ENCODE data around the gene PDS5B. TPM values are rescaled to one million over a fixed set of nuclear protein-coding genes. Genes with fewer than 3 reads are reported as not detected.
A peak's percentile ranks its signal among the peaks of the same experiment; 100 is the strongest.

Gene PDS5B
- total and polyA plus RNA-seq, 7 experiments from 2014 or later: 36.0 to 68.0 (median 44.2) TPM

DNA sequence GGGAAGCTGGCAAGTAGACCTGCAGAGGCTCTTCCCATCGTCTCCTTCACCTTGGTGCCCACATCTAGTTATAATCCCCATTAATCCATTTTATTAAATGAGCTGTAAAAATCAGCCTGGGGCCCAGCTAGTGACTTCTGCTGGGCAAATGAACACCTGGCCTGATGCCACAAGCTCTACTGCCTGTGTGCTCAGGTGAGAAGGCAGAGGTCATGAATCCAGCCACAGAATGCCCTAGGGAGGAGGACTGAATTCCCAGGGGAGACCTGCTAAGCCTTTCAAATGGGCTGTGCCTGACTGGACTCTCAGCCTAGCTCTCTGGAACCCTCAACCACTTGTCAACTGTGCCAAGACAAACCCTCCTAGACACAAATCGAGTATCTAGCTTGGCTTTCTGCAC is 74.0 kb downstream of the PDS5B start:
- no peaks in the 10 kb centered on the region for H3K9me3 ChIP-seq (ENCODE audit: control insufficient read depth in 2 of 3, low read length in 3 of 3)
- Mint-ChIP-seq H3K9me3 (peaks cover 0 to 16% (median 0%) of the 10 kb centered on the region in 11 donors), H3K27me3 (no peaks in the 10 kb centered on the region), H3K27ac (peak overlapping the region in 2 of 9 donors; percentile 25 to 36), H3K4me3 (no peak overlapping the region), H3K36me3 (peaks cover 5 to 57% (median 38%) of the 10 kb centered on the region in 5 donors), H3K4me1 (peaks cover 8 to 26% (median 19%) of the 10 kb centered on the region in 7 donors)
- no peak for ATAC-seq
- H3K4me3 ChIP-seq (ENCODE audit: low read length): no peak overlapping the region
- intact Hi-C loops (cut with micrococcal nuclease): loop anchor here in 1 of 2 donors (10.0 kb wide), 1 partner anchor 255 kb away; no protein-coding TSS in a partner anchor
- H3K27ac ChIP-seq (ENCODE audit: low read depth, low read length): no peak overlapping the region
- ChIA-PET CTCF (interaction anchor here (1.0 to 1.4 kb wide), 2 partner anchors 10 to 11 kb away, joined by 3 to 4 read pairs; no protein-coding TSS in a partner anchor), POLR2A (interaction anchor here (0.9 kb wide), 1 partner anchor 8 kb away, joined by 3 read pairs; no protein-coding TSS in a partner anchor)
- DNase-seq: no peak
- H3K4me1 ChIP-seq (ENCODE audit: control insufficient read depth in 2 of 2, insufficient read depth in 2 of 2, low read length in 2 of 2): no peaks in the 10 kb centered on the region
- H3K36me3 ChIP-seq (ENCODE audit: control insufficient read depth in 2 of 3, insufficient read depth in 3 of 3, low read length in 3 of 3): peaks cover 0 to 4% (median 0%) of the 10 kb centered on the region in 3 experiments
- H3K27me3 ChIP-seq (ENCODE audit: control insufficient read depth in 2 of 2, insufficient read depth in 2 of 2, low read length in 2 of 2): no peaks in the 10 kb centered on the region

DNA sequence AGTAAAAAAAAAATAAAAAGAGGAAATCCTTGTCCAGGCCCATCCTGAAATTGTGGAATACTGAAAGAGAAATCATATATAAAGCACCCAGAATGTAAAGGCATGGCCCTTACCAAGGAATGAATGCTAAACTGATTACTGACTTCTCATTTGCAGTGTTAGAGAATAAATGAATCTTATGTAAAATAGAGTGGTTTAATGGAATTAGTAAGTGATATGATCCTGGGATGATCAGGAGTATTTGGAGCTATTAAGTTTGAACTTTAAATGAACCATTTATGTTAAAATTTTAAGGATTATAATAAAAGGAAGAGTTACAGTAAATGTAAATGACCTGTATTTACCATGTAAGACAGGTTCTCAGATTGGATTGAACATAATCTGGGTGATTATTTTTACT is 75.4 kb downstream of the PDS5B start:
- no peak overlapping the region for H3K4me3 Mint-ChIP-seq
- H3K27ac ChIP-seq (ENCODE audit: low read depth, low read length): no peak overlapping the region
- H3K4me1 ChIP-seq (ENCODE audit: control insufficient read depth in 2 of 2, insufficient read depth in 2 of 2, low read length in 2 of 2): no peaks in the 10 kb centered on the region
- ChIA-PET POLR2A (no interaction called here), CTCF (no interaction called here)
- no peaks in the 10 kb centered on the region for H3K27me3 ChIP-seq (ENCODE audit: control insufficient read depth in 2 of 2, insufficient read depth in 2 of 2, low read length in 2 of 2)
- peaks cover 0 to 52% (median 29%) of the 10 kb centered on the region in 5 donors for H3K36me3 Mint-ChIP-seq
- peaks cover 0 to 4% (median 0%) of the 10 kb centered on the region in 3 experiments for H3K36me3 ChIP-seq (ENCODE audit: control insufficient read depth in 2 of 3, insufficient read depth in 3 of 3, low read length in 3 of 3)
- H3K27me3 Mint-ChIP-seq: no peaks in the 10 kb centered on the region
- peaks cover 9 to 29% (median 14%) of the 10 kb centered on the region in 7 donors for H3K4me1 Mint-ChIP-seq
- no peaks in the 10 kb centered on the region for H3K9me3 ChIP-seq (ENCODE audit: control insufficient read depth in 2 of 3, low read length in 3 of 3)
- H3K9me3 Mint-ChIP-seq: peaks cover 0 to 8% (median 0%) of the 10 kb centered on the region in 11 donors
- H3K4me3 ChIP-seq (ENCODE audit: low read length): no peak overlapping the region
- intact Hi-C loops (cut with micrococcal nuclease): loop anchor here in 1 of 2 donors (10.0 kb wide), 1 partner anchor 253 kb away; no protein-coding TSS in a partner anchor
- no peak overlapping the region for H3K27ac Mint-ChIP-seq
- DNase-seq: no peak
- no peak for ATAC-seq

DNA sequence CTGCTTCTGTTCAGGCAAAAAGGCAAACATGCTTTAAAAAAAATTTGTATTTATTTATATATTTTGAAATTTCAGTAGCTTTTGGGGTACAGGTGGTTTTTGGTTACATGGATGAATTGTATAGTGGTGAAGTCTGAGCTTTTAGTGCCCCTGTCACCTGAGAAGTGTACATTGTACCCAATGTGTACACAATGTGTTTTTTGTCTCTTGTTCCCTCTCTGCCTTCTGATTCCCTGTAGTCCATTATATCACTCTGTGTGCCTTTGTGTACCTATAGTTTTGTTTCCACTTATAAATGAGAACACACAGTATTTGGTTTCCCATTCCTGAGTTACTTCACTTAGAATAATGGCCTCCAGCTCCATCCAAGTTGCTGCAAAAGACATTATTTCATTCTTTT is 77.4 kb downstream of the PDS5B start:
- ChIA-PET CTCF (interaction anchor here (0.6 kb wide), 1 partner anchor 1066 kb away, joined by 3 read pairs; no protein-coding TSS in a partner anchor), POLR2A (no interaction called here)
- Mint-ChIP-seq H3K9me3 (no peaks in the 10 kb centered on the region), H3K4me3 (no peak overlapping the region), H3K36me3 (peaks cover 0 to 41% (median 20%) of the 10 kb centered on the region in 5 donors), H3K4me1 (peaks cover 2 to 26% (median 11%) of the 10 kb centered on the region in 7 donors), H3K27me3 (no peaks in the 10 kb centered on the region), H3K27ac (peak overlapping the region in 1 of 9 donors; percentile 11)
- peaks cover 0 to 4% (median 0%) of the 10 kb centered on the region in 3 experiments for H3K36me3 ChIP-seq (ENCODE audit: control insufficient read depth in 2 of 3, insufficient read depth in 3 of 3, low read length in 3 of 3)
- H3K4me1 ChIP-seq (ENCODE audit: control insufficient read depth in 2 of 2, insufficient read depth in 2 of 2, low read length in 2 of 2): no peaks in the 10 kb centered on the region
- ATAC-seq (no peak), DNase-seq (no peak)
- H3K4me3 ChIP-seq (ENCODE audit: low read length): no peak overlapping the region
- no peaks in the 10 kb centered on the region for H3K27me3 ChIP-seq (ENCODE audit: control insufficient read depth in 2 of 2, insufficient read depth in 2 of 2, low read length in 2 of 2)
- H3K27ac ChIP-seq (ENCODE audit: low read depth, low read length): no peak overlapping the region
- intact Hi-C loops (cut with micrococcal nuclease): loop anchor here in 1 of 2 donors (10.0 kb wide), 1 partner anchor 251 kb away; no protein-coding TSS in a partner anchor
- H3K9me3 ChIP-seq (ENCODE audit: control insufficient read depth in 2 of 3, low read length in 3 of 3): no peaks in the 10 kb centered on the region

DNA sequence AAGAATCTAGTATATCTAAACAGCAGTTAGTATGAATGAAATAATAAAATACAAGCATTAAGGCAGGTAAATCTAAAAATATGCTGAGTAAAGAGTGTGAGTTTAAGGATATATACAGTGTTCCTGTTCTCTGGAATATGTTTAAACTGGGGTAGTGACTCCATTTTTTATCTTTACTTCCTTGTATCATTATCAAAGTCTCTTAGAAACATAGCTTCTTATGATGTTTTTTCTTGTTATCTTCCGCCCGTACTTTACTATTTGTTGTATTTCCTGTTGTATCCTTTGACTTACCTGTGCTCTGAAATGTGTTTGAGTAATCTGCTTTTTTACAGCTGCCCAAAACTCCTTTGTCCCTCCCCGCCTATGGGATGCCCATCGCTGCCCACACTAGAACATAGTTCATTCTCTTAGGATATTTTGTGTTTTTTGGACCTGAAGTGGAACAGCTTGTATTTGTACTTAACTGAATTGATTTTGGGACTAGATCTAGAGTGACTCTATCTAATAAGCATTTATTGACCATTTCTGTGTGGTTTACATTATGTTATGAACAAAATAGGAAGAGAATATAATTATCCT is 80.8 kb downstream of the PDS5B start:
- H3K4me1 ChIP-seq (ENCODE audit: control insufficient read depth in 2 of 2, insufficient read depth in 2 of 2, low read length in 2 of 2): no peaks in the 10 kb centered on the region
- H3K36me3 ChIP-seq (ENCODE audit: control insufficient read depth in 2 of 3, insufficient read depth in 3 of 3, low read length in 3 of 3): no peaks in the 10 kb centered on the region
- peak overlapping the region in 8 of 9 donors; percentile 1 to 44 (median 30) for H3K27ac Mint-ChIP-seq
- H3K4me3 Mint-ChIP-seq: no peak overlapping the region
- H3K9me3 Mint-ChIP-seq: no peaks in the 10 kb centered on the region
- no peaks in the 10 kb centered on the region for H3K27me3 Mint-ChIP-seq
- peaks cover 2 to 31% (median 11%) of the 10 kb centered on the region in 7 donors for H3K4me1 Mint-ChIP-seq
- H3K4me3 ChIP-seq (ENCODE audit: low read length): no peak overlapping the region
- no peaks in the 10 kb centered on the region for H3K9me3 ChIP-seq (ENCODE audit: control insufficient read depth in 2 of 3, low read length in 3 of 3)
- DNase-seq (peak in 1 of 9 donors; percentile 6), ATAC-seq (no peak)
- peaks cover 0 to 24% (median 11%) of the 10 kb centered on the region in 5 donors for H3K36me3 Mint-ChIP-seq
- H3K27me3 ChIP-seq (ENCODE audit: control insufficient read depth in 2 of 2, insufficient read depth in 2 of 2, low read length in 2 of 2): no peaks in the 10 kb centered on the region
- POLR2A ChIA-PET: interaction anchor here (0.6 kb wide), 1 partner anchor 23 kb away, joined by 3 read pairs; no protein-coding TSS in a partner anchor
- intact Hi-C loops (cut with micrococcal nuclease): loop anchor here in 1 of 2 donors (5.0 to 10.0 kb wide), 2 partner anchors 130 to 248 kb away; partner anchors contain the start of gene N4BP2L2
- no peak overlapping the region for H3K27ac ChIP-seq (ENCODE audit: low read depth, low read length)
- CTCF ChIA-PET: interaction anchor here (0.7 to 2.8 kb wide), 4 partner anchors 16 to 356 kb away, joined by 3 to 14 read pairs (median 4); partner anchors contain the start of gene PDS5B

DNA sequence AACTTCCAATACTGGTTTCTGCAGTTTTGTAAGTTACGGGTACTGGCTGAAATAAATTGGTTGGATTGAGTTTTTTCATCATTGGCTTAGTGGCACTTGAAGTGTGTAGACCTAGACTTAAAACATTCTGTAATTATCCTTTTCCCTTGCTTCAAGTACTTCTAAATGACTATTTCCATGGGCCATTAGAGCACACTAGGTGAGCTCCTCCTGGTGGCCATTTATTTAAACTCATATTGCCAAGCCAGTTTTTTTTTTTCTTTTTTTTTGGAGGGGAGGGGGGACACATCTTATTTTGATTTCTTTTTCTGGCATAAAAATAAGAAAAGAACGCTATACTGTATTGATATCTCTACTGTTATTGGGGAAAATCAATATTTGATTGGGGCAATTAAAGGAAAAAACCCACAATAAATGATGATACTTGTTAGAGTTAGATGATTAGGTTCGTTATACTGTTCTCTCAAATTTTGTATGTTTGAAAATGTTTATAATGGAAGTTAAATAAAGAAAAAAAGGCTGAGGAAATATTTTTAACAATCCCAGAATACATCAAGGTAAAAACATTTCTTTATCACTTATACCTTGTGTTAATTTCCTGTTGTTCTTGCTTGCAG is 82.9 kb downstream of the PDS5B start:
- Mint-ChIP-seq H3K27ac (peak overlapping the region in 2 of 9 donors; percentile 2 to 14), H3K4me1 (peaks cover 2 to 31% (median 11%) of the 10 kb centered on the region in 7 donors), H3K9me3 (no peaks in the 10 kb centered on the region), H3K36me3 (peaks cover 0 to 34% (median 20%) of the 10 kb centered on the region in 5 donors), H3K27me3 (no peaks in the 10 kb centered on the region), H3K4me3 (no peak overlapping the region)
- ChIA-PET POLR2A (interaction anchor here (0.6 to 0.7 kb wide), 3 partner anchors 19 to 1049 kb away, joined by 3 read pairs; no protein-coding TSS in a partner anchor), CTCF (interaction anchor here (0.6 to 2.9 kb wide), 10 partner anchors 17 to 1881 kb away, joined by 3 to 14 read pairs (median 4); partner anchors contain the start of gene PDS5B)
- Histone ChIP-seq H3K4me1 (ENCODE audit: control insufficient read depth in 2 of 2, insufficient read depth in 2 of 2, low read length in 2 of 2) (no peaks in the 10 kb centered on the region), H3K9me3 (ENCODE audit: control insufficient read depth in 2 of 3, low read length in 3 of 3) (no peaks in the 10 kb centered on the region), H3K4me3 (ENCODE audit: low read length) (no peak overlapping the region), H3K27me3 (ENCODE audit: control insufficient read depth in 2 of 2, insufficient read depth in 2 of 2, low read length in 2 of 2) (no peaks in the 10 kb centered on the region), H3K36me3 (ENCODE audit: control insufficient read depth in 2 of 3, insufficient read depth in 3 of 3, low read length in 3 of 3) (no peaks in the 10 kb centered on the region), H3K27ac (ENCODE audit: low read depth, low read length) (no peak overlapping the region)
- ATAC-seq: peak; percentile 72
- peak in 7 of 9 donors; percentile 11 to 57 (median 37) for DNase-seq
- intact Hi-C loops (cut with micrococcal nuclease): loop anchor here (1.0 to 10.0 kb wide), 4 partner anchors 19 to 246 kb away; partner anchors contain the start of genes PDS5B (in 2 of the 2) and N4BP2L2 (in 1 of the 2)

DNA sequence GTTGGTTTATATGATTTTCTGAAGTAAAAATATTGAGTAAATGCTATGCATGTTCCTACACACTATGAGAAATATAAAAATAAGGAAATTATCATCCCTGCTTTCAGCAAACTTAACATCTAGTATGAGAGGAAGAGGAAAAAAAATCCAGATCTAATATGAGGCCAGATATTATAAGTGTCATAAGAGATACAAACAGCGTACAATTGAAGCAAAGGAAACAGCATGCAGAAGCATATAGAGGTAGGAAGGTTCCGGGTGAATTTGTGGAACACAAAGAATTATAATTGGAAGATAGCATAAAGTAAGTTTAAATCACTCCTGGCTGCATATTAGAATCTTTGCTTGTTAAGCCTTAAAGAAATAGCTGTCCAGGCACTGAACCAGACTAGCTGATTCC is 88.3 kb downstream of the PDS5B start:
- Histone ChIP-seq H3K4me3 (ENCODE audit: low read length) (no peak overlapping the region), H3K9me3 (ENCODE audit: control insufficient read depth in 2 of 3, low read length in 3 of 3) (no peaks in the 10 kb centered on the region), H3K4me1 (ENCODE audit: control insufficient read depth in 2 of 2, insufficient read depth in 2 of 2, low read length in 2 of 2) (no peaks in the 10 kb centered on the region), H3K27me3 (ENCODE audit: control insufficient read depth in 2 of 2, insufficient read depth in 2 of 2, low read length in 2 of 2) (no peaks in the 10 kb centered on the region), H3K27ac (ENCODE audit: low read depth, low read length) (no peak overlapping the region), H3K36me3 (ENCODE audit: control insufficient read depth in 2 of 3, insufficient read depth in 3 of 3, low read length in 3 of 3) (no peaks in the 10 kb centered on the region)
- intact Hi-C loops (cut with micrococcal nuclease): no loop called here
- DNase-seq: no peak
- Mint-ChIP-seq H3K4me1 (no peaks in the 10 kb centered on the region), H3K27me3 (no peaks in the 10 kb centered on the region), H3K36me3 (peaks cover 9 to 61% (median 42%) of the 10 kb centered on the region in 5 donors), H3K9me3 (no peaks in the 10 kb centered on the region), H3K27ac (peak overlapping the region in 1 of 9 donors; percentile 16), H3K4me3 (no peak overlapping the region)
- ChIA-PET CTCF (interaction anchor here (0.7 kb wide), 1 partner anchor 347 kb away, joined by 3 read pairs; no protein-coding TSS in a partner anchor), POLR2A (no interaction called here)
- ATAC-seq: no peak
